GM12892 (cell line): Measurements from ENCODE around the gene C1orf116.

ENCODE experiments used
- POLR2A ChIP-seq: IDR thresholded peaks from 2 replicates; pipeline ENCODE4 v1.6.1; 2011; ENCODE audit warnings: low read depth, low read length, control low read depth
- POLR2AphosphoS5 ChIP-seq: IDR thresholded peaks from 2 replicates; pipeline ENCODE4 v1.6.1; 2011; ENCODE audit warnings: low read depth, low read length, control low read depth
- TAF1 ChIP-seq: IDR thresholded peaks from 2 replicates; pipeline ENCODE4 v1.6.1; 2011; ENCODE audit warnings: low read depth, mild to moderate bottlenecking, control low read depth, low read length, borderline replicate concordance

DNA sequence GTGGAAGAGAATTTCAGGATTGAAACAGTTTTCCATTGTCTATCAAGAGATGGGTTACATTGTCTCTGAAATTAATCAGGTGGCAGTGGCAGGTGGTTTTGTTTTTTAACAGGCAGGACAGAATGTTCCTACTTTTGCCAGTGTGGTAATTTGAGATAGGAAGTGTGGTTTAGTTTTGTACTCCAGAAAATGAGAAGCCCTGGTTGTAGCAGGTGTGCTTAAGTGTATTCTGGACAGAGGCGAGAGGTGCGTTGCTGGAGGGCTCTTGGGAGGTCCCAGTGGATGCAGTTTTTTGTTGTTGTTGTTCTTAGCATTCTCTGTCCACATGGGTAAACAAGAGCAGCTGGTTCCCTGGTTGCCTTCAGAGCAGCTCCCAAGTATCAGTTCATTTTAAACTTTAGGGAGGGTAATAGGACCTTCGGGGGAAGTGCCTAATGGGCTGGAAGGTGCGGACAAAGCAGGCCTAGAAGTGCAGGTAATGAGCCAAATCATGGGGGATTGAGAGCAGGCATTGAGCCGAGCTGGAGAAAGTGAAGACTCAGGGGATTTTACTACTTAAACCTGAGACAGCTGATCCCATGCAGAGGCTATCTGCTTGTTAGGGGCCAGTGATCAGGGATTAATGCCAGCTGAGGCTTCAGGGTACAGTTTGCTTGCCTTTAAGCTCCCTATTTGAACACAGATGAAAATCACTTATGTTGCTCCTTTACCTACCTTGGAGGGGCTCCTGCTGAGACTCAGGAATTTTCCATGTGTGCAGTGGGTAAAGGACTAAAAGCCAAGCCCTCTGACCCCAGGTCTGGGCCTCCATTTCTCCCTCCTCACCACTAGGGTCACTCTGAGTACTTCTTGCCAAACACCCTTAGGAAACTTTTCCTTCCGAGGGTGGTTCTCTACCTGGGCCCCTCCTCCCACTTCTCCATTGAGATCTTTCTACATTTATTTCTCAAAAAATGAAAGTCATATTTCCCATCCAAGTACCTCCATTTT lies 26.6 kb upstream of the C1orf116 start:
- TF ChIP-seq POLR2A (no peak), POLR2AphosphoS5 (no peak), TAF1 (no peak)
